Panc1 (cell line): Measurements from ENCODE around the gene PDLIM7. TPM values are rescaled to one million over a fixed set of nuclear protein-coding genes. Genes with fewer than 3 reads are reported as not detected.

Experiments used
- ATAC-seq: fragments of 200-7000 bp; cut with Tn5 transposase; 2 replicates; pipeline ENCODE4 v1.9.1; 2020; ENCODE audit warnings: mild to moderate bottlenecking, moderate library complexity
- BruUV-seq: library from RNA; stranded (reverse); fragments of 400-500 nt; replicated peaks from 2 replicates; lab custom pipeline; 2021; lab: Mats Ljungman, UMichigan
- CTCF ChIA-PET: fragments of 300-600 bp; sonication (Branson Sonifier 250); formaldehyde crosslinking; loops from one replicate; lab custom pipeline; 2022; ENCODE audit warnings: antibody characterized with exemption; lab: Charles Lee
- POLR2A ChIA-PET: fragments of 300-600 bp; sonication (Branson Sonifier 250); formaldehyde crosslinking; loops from one replicate; lab custom pipeline; 2022; ENCODE audit warnings: antibody characterized with exemption; lab: Charles Lee
- DNase-seq: peaks from one replicate; pipeline ENCODE4 v3.0.0-alpha.2; 2010; ENCODE audit warnings: low read depth, low spot score
- H3K27ac ChIP-seq: 2 replicates; pipeline ENCODE4 v1.5.1; 2011; ENCODE audit warnings: mild to moderate bottlenecking, low read length, inconsistent platforms
- H3K27me3 ChIP-seq: fragments of 200-500 bp; sonication (Bioruptor generic); 2 replicates; pipeline ENCODE4 v1.6.0; 2014; ENCODE audit warnings: low read length, inconsistent platforms; ENCODE audit not compliant: control insufficient read depth, insufficient read depth
- H3K36me3 ChIP-seq: fragments of 200-500 bp; sonication (Bioruptor generic); 2 replicates; pipeline ENCODE4 v1.5.1; 2014; ENCODE audit warnings: inconsistent platforms, mild to moderate bottlenecking, low read length, moderate library complexity; ENCODE audit not compliant: control insufficient read depth, insufficient read depth
- H3K4me1 ChIP-seq: 2 replicates; pipeline ENCODE4 v1.5.1; 2011; ENCODE audit warnings: inconsistent platforms, mild to moderate bottlenecking, low read length, moderate library complexity; ENCODE audit not compliant: control insufficient read depth, insufficient read depth
- H3K4me3 ChIP-seq, 2 experiments: 2 replicates each; pipeline ENCODE4 v1.5.1; 2011 to 2012; ENCODE audit warnings: low read depth in 2 of 2, low read length in 2 of 2, mild to moderate bottlenecking in 2 of 2, inconsistent platforms in 1 of 2, moderate library complexity in 1 of 2
- H3K9me3 ChIP-seq: fragments of 200-500 bp; sonication (Bioruptor generic); 2 replicates; pipeline ENCODE4 v1.5.1; 2014; ENCODE audit warnings: low read depth, mild to moderate bottlenecking, inconsistent platforms, low read length, moderate library complexity; ENCODE audit not compliant: control insufficient read depth, insufficient read depth
- CTCF ChIP-seq: fragments of 450-650 bp; IDR thresholded peaks from 2 replicates; pipeline ENCODE4 v1.5.1; 2017; ENCODE audit warnings: mild to moderate bottlenecking
- POLR2AphosphoS5 ChIP-seq: IDR thresholded peaks from 2 replicates; pipeline ENCODE4 v1.6.1; 2012; ENCODE audit warnings: mild to moderate bottlenecking, low read depth, low read length, moderate library complexity
- SIN3A ChIP-seq: IDR thresholded peaks from 2 replicates; pipeline ENCODE4 v1.6.1; 2012; ENCODE audit warnings: low read depth, mild to moderate bottlenecking, low read length, moderate library complexity, borderline replicate concordance; ENCODE audit not compliant: insufficient read depth
- TCF7L2 ChIP-seq: IDR thresholded peaks from 2 replicates; pipeline ENCODE4 v1.6.1; 2011; ENCODE audit warnings: mild to moderate bottlenecking, low read depth, low read length, inconsistent platforms
- in situ Hi-C: cut with HindIII; loops from 2 replicates; pipeline ENCODE4 v1.10.0; 2016; ENCODE audit warnings: low sequenced_read_pairs, low pct_unique_long_range_greater_than_20kb
- intact Hi-C: fragments of 100-400 bp; cut with micrococcal nuclease; formaldehyde crosslinking; loops from one replicate; pipeline ENCODE4 v1.10.0; 2022; ENCODE audit not compliant: unreplicated experiment
- total RNA-seq: library from RNA; stranded (reverse); gene quantifications from one replicate; pipeline ENCODE4 v1.2.1, GENCODE V29; 2021; ENCODE audit not compliant: unreplicated experiment
- TF ChIP-seq, protein P1 (sequence below), 2 experiments: IDR thresholded peaks; 2 replicates each; pipeline ENCODE4 v1.6.1; 2011 to 2012; ENCODE audit warnings: low read depth in 2 of 2, control low read depth in 1 of 2, low read length in 1 of 2, mild to moderate bottlenecking in 1 of 2, moderate library complexity in 1 of 2; ENCODE audit not compliant: insufficient read depth in 1 of 2

The PDLIM7 gene
- total RNA-seq, 1 experiment from 2014 or later, result 62.9 TPM

DNA sequence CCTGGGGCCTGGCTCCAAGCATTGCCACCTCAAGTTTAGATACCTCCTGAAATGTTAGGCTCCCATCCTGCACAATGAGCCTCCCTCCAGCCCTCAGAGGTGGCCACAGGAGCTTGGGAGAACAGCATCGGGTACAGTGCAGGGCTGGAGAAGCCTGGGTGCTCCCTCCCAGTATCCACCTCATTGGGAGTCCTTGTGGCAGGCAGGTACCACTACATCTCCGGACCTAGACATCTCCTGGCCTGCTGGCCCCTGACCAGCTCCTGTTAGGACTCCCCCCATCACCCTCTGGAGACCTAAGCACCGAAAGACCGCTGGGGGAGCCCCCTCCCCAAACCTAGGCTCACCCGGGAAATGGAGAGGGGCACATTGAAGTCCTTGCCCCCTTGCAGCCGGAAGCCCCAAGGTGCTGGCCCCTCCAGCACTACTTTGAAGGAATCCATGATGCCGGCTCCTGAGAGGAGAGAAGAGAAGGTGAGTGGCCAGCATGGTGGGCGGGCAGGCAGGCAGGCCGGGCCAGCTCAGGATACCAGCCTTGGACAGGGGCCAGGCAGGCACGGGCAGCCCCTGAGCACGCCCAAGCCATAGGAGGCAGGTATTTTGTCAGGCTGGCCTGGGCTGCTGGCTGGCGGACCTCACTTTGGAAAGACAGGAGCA is 1.2 kb downstream of the PDLIM7 start:
- CTCF ChIA-PET, result interaction anchor here (0.7 to 1.6 kb wide), 2 partner anchors 12 to 114 kb away, joined by 3 read pairs; no protein-coding TSS in a partner anchor
- Histone ChIP-seq H3K36me3 (no peaks in the 10 kb centered on the region; the same call in 1 of the 2 replicates), H3K4me1 (peaks cover 31% of the 10 kb centered on the region), H3K4me3 (peak overlapping the region; percentile 56 to 63), H3K9me3 (no peaks in the 10 kb centered on the region), H3K27me3 (no peaks in the 10 kb centered on the region), H3K27ac (peak overlapping the region; percentile 70)
- POLR2A ChIA-PET, result no interaction called here
- ATAC-seq (peak; percentile 52), DNase-seq (no peak)
- in situ Hi-C loops (no loop called here), intact Hi-C loops (loop anchor here (5.0 kb wide), 1 partner anchor 104 kb away; no protein-coding TSS in a partner anchor)
- BruUV-seq, result no TSS peak
- TF ChIP-seq, protein P1, sequence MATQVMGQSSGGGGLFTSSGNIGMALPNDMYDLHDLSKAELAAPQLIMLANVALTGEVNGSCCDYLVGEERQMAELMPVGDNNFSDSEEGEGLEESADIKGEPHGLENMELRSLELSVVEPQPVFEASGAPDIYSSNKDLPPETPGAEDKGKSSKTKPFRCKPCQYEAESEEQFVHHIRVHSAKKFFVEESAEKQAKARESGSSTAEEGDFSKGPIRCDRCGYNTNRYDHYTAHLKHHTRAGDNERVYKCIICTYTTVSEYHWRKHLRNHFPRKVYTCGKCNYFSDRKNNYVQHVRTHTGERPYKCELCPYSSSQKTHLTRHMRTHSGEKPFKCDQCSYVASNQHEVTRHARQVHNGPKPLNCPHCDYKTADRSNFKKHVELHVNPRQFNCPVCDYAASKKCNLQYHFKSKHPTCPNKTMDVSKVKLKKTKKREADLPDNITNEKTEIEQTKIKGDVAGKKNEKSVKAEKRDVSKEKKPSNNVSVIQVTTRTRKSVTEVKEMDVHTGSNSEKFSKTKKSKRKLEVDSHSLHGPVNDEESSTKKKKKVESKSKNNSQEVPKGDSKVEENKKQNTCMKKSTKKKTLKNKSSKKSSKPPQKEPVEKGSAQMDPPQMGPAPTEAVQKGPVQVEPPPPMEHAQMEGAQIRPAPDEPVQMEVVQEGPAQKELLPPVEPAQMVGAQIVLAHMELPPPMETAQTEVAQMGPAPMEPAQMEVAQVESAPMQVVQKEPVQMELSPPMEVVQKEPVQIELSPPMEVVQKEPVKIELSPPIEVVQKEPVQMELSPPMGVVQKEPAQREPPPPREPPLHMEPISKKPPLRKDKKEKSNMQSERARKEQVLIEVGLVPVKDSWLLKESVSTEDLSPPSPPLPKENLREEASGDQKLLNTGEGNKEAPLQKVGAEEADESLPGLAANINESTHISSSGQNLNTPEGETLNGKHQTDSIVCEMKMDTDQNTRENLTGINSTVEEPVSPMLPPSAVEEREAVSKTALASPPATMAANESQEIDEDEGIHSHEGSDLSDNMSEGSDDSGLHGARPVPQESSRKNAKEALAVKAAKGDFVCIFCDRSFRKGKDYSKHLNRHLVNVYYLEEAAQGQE (IDR thresholded peaks at IDR 0.05; ENCODE audit: insufficient read depth in 1 of 2, low read depth in 2 of 2, low read length in 1 of 2), result no peak
- TF ChIP-seq CTCF, result peak; percentile 64
- no peak for TF ChIP-seq TCF7L2
- TF ChIP-seq POLR2AphosphoS5, result no peak
- no peak for TF ChIP-seq SIN3A

DNA sequence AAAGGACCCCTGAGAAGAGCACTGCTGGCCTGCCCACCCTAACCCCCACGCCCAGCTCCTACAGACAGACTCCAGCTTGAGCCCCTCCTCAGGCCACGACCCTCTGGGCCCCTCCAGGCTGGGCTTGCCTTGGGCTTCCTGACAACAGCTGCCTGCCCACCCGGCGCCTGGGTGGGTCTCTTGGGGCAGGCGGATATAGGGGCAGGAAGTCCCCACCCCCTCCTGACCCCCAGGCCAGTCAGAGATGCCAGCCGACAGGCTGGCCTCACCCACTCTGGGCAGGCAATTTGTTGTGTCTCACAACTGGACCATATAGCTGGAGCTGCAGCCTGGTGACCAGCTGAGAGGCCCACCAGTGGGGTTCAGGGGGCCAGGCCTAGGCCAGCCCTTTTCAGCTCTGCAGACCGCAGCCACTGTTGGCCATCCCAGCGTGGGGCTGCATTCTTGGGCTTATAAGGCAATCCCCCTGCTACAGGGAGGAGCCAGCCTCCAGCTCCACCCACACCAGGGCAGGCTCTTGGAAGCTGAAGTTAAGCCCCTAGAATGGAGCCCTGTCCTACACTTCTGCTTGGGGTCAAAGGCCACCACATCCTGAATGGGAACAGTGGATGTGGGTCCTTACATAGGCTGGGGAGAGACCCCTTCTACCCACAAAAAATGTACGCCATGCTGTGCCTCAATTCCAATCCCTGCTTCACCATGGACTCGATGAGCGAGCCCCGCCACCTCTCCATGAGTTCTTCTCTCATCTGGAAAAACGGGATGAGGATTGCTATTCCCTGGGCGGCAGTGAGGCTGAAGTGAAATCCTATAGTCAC is 2.0 kb downstream of the PDLIM7 start:
- no peak for TF ChIP-seq TCF7L2
- Histone ChIP-seq H3K36me3 (no peaks in the 10 kb centered on the region; the same call in 1 of the 2 replicates), H3K9me3 (no peaks in the 10 kb centered on the region), H3K4me1 (peaks cover 31% of the 10 kb centered on the region), H3K4me3 (peak overlapping the region; percentile 56 to 63; a peak in 3 of 4 replicates), H3K27ac (peak overlapping the region; percentile 70; the same call in 1 of the 2 replicates), H3K27me3 (no peaks in the 10 kb centered on the region)
- in situ Hi-C loops (no loop called here), intact Hi-C loops (loop anchor here (5.0 kb wide), 1 partner anchor 103 kb away; no protein-coding TSS in a partner anchor)
- ATAC-seq (no peak), DNase-seq (no peak)
- TSS peak; percentile 80 for BruUV-seq
- POLR2A ChIA-PET, result no interaction called here
- CTCF ChIA-PET, result interaction anchor here (0.6 to 1.6 kb wide), 4 partner anchors 12 to 115 kb away, joined by 3 to 5 read pairs (median 3); no protein-coding TSS in a partner anchor
